Parathyroid adenoma (tissue), 2 donors: ENCODE results near the gene MARCOL.

Source experiments
- H2AFZ ChIP-seq: fragments of 300-600 bp; sonication (generic); one replicate; pipeline ENCODE4 v1.7.0; 2017; ENCODE audit warnings: antibody characterized with exemption, mild to moderate bottlenecking
- H3K27ac ChIP-seq: fragments of 300-600 bp; sonication (generic); one replicate; pipeline ENCODE4 v1.7.0; 2017
- H3K27me3 ChIP-seq: fragments of 300-600 bp; sonication (generic); one replicate; pipeline ENCODE4 v1.7.0; 2017; ENCODE audit warnings: low read length; ENCODE audit not compliant: control insufficient read depth, insufficient read depth
- H3K36me3 ChIP-seq: fragments of 300-600 bp; sonication (generic); one replicate; pipeline ENCODE4 v1.7.0; 2017; ENCODE audit warnings: low read length; ENCODE audit not compliant: control insufficient read depth, insufficient read depth
- H3K4me1 ChIP-seq: fragments of 300-600 bp; sonication (generic); one replicate; pipeline ENCODE4 v1.7.0; 2017; ENCODE audit warnings: control low read depth
- H3K4me2 ChIP-seq: fragments of 300-600 bp; sonication (generic); one replicate; pipeline ENCODE4 v1.7.0; 2017; ENCODE audit warnings: low read length
- H3K4me3 ChIP-seq: fragments of 300-600 bp; sonication (generic); one replicate; pipeline ENCODE4 v1.7.0; 2017; ENCODE audit warnings: low read depth, low read length
- H3K79me2 ChIP-seq: fragments of 300-600 bp; sonication (generic); one replicate; pipeline ENCODE4 v1.7.0; 2017; ENCODE audit warnings: control low read depth
- H3K9ac ChIP-seq: fragments of 300-600 bp; sonication (generic); one replicate; pipeline ENCODE4 v1.7.0; 2017; ENCODE audit warnings: mild to moderate bottlenecking
- H3K9me3 ChIP-seq: fragments of 300-600 bp; sonication (generic); one replicate; pipeline ENCODE4 v1.7.0; 2017; ENCODE audit warnings: low read length; ENCODE audit not compliant: control insufficient read depth
- CTCF ChIP-seq: fragments of 300-600 bp; sonication (generic); IDR thresholded peaks from one replicate; pipeline ENCODE4 v1.7.0; 2017; ENCODE audit warnings: antibody characterized with exemption, mild to moderate bottlenecking
- donor health status: primary hyperparathyroidism.

Gene MARCOL

GRCh38 chr5:148228392-148228984, 9.8 kb upstream of the MARCOL start:
- Histone ChIP-seq H3K27ac (no peak overlapping the region), H3K27me3 (no peaks in the 10 kb centered on the region), H3K4me3 (no peak overlapping the region), H3K9ac (no peak overlapping the region), H3K36me3 (no peaks in the 10 kb centered on the region), H3K4me2 (no peak overlapping the region), H2AFZ (no peak overlapping the region), H3K79me2 (no peaks in the 10 kb centered on the region), H3K9me3 (no peaks in the 10 kb centered on the region), H3K4me1 (no peaks in the 10 kb centered on the region)
- no peak for TF ChIP-seq CTCF

GRCh38 chr5:148229840-148230239, 8.5 kb upstream of the MARCOL start:
- no peak overlapping the region for H3K4me2 ChIP-seq
- no peaks in the 10 kb centered on the region for H3K9me3 ChIP-seq
- H3K27me3 ChIP-seq, result no peaks in the 10 kb centered on the region
- H3K79me2 ChIP-seq, result no peaks in the 10 kb centered on the region
- no peaks in the 10 kb centered on the region for H3K4me1 ChIP-seq
- TF ChIP-seq CTCF, result no peak
- H3K4me3 ChIP-seq, result no peak overlapping the region
- no peaks in the 10 kb centered on the region for H3K36me3 ChIP-seq
- no peak overlapping the region for H3K9ac ChIP-seq
- H3K27ac ChIP-seq, result no peak overlapping the region
- H2AFZ ChIP-seq, result no peak overlapping the region

- TF ChIP-seq CTCF, result no peak
- H3K4me2 ChIP-seq, result no peak overlapping the region
- no peak overlapping the region for H3K27ac ChIP-seq
- no peaks in the 10 kb centered on the region for H3K36me3 ChIP-seq
- no peak overlapping the region for H3K4me3 ChIP-seq
- no peaks in the 10 kb centered on the region for H3K27me3 ChIP-seq
- H3K4me1 ChIP-seq, result no peaks in the 10 kb centered on the region
- H3K9ac ChIP-seq, result no peak overlapping the region
- H3K9me3 ChIP-seq, result no peaks in the 10 kb centered on the region
- H3K79me2 ChIP-seq, result no peaks in the 10 kb centered on the region
- no peak overlapping the region for H2AFZ ChIP-seq
Observed at GRCh38 chr5:148230240-148230639, 8.1 kb upstream of the MARCOL start.

- H3K27me3 ChIP-seq, result no peaks in the 10 kb centered on the region
- no peak overlapping the region for H3K4me2 ChIP-seq
- no peak overlapping the region for H3K4me3 ChIP-seq
- H3K79me2 ChIP-seq, result no peaks in the 10 kb centered on the region
- H3K9ac ChIP-seq, result no peak overlapping the region
- H3K4me1 ChIP-seq, result no peaks in the 10 kb centered on the region
- TF ChIP-seq CTCF, result no peak
- no peaks in the 10 kb centered on the region for H3K9me3 ChIP-seq
- H3K27ac ChIP-seq, result no peak overlapping the region
- no peaks in the 10 kb centered on the region for H3K36me3 ChIP-seq
- H2AFZ ChIP-seq, result no peak overlapping the region
Observed at GRCh38 chr5:148237785-148238417, 424 bp upstream of the MARCOL start.

GRCh38 chr5:148248894-148249293, 10.6 kb downstream of the MARCOL start:
- Histone ChIP-seq H3K9me3 (no peaks in the 10 kb centered on the region), H3K9ac (no peak overlapping the region), H3K27ac (no peak overlapping the region), H3K27me3 (no peaks in the 10 kb centered on the region), H2AFZ (no peak overlapping the region), H3K36me3 (no peaks in the 10 kb centered on the region), H3K4me1 (no peaks in the 10 kb centered on the region), H3K4me3 (no peak overlapping the region), H3K79me2 (no peaks in the 10 kb centered on the region), H3K4me2 (no peak overlapping the region)
- no peak for TF ChIP-seq CTCF
